ENCODE results near the gene SELPLG. TPM values are rescaled to one million over a fixed set of nuclear protein-coding genes. Genes with fewer than 3 reads are reported as not detected.
A peak's percentile ranks its signal among the peaks of the same experiment; 100 is the strongest.

SELPLG gene
- total RNA-seq, 2 donors from 2014 or later = 2.5 to 4.4 TPM

- intact Hi-C loops (cut with DNase I) = no loop called here
- TF ChIP-seq CTCF (IDR thresholded peaks at IDR 0.05) = no peak
- H3K9me3 ChIP-seq = no peaks in the 10 kb centered on the region
- no peak overlapping the region for H3K9ac ChIP-seq (ENCODE audit: low read depth in 2 of 2, low read length in 2 of 2)
- no peaks in the 10 kb centered on the region for H3K4me1 ChIP-seq
- H3K36me3 ChIP-seq = no peaks in the 10 kb centered on the region
- DNase-seq = peak; percentile 21
- no peak overlapping the region for H3K27ac ChIP-seq
- no peaks in the 10 kb centered on the region for H3K27me3 ChIP-seq
- no peak overlapping the region for H3K4me3 ChIP-seq
Observed at GRCh38 chr12:108572166-108572790, 61.4 kb downstream of the SELPLG start.

Small RNA genes lying within 50 kb of the gene (microRNA-seq; reads per million reads assigned to microRNA genes)
- gene MIR4496 = not detected

Other genes with a start within 250 kb of the SELPLG start
- gene FICD, start 118.6 kb downstream of the SELPLG start, total RNA-seq = 1 to 10 TPM; 3.5 to 6.2 TPM
- 10 to 100 TPM; 41.1 to 64.9 TPM for gene SART3, start 72.7 kb downstream of the SELPLG start, total RNA-seq
- 10 to 100 TPM; 93.7 to 97.5 TPM for gene ISCU, start 71.3 kb downstream of the SELPLG start, total RNA-seq
- gene TMEM119, start 35.8 kb downstream of the SELPLG start, total RNA-seq = 1 to 10 TPM; 7.2 to 8.8 TPM
- gene CORO1C, start 97.6 kb upstream of the SELPLG start, total RNA-seq = 100 to 1,000 TPM; 112 to 166 TPM
- gene SSH1, start 223.7 kb upstream of the SELPLG start, total RNA-seq = 10 to 100 TPM; 22.5 to 29.1 TPM
- 1 to 10 TPM; 2.2 to 2.4 TPM for gene DAO, start 246.2 kb upstream of the SELPLG start, total RNA-seq

Data from colonic mucosa (tissue), 4 donors.